Osteoblast (primary cell): ENCODE measurements around the gene OR1J4. TPM values are rescaled to one million over a fixed set of nuclear protein-coding genes. Genes with fewer than 3 reads are reported as not detected.

Experiments used
- DNase-seq: peaks from one replicate; pipeline ENCODE4 v3.0.0; 2011; ENCODE audit warnings: low spot score, mixed read lengths; ENCODE audit not compliant: insufficient read length; ENCODE audit errors: missing footprints
- H2AFZ ChIP-seq: 2 replicates; pipeline ENCODE4 v1.6.0; 2011; ENCODE audit warnings: mild to moderate bottlenecking, low read length
- H3K27ac ChIP-seq: 2 replicates; pipeline ENCODE4 v1.5.1; 2011; ENCODE audit warnings: mild to moderate bottlenecking, low read depth, low read length, moderate library complexity
- H3K27me3 ChIP-seq: 2 replicates; pipeline ENCODE4 v1.6.0; 2012; ENCODE audit warnings: mild to moderate bottlenecking, control low read depth, inconsistent platforms, low read length, moderate library complexity; ENCODE audit not compliant: insufficient read depth
- H3K36me3 ChIP-seq: 2 replicates; pipeline ENCODE4 v1.5.1; 2011; ENCODE audit warnings: mild to moderate bottlenecking, low read length, control low read depth, moderate library complexity; ENCODE audit not compliant: insufficient read depth
- H3K4me1 ChIP-seq: 2 replicates; pipeline ENCODE4 v1.5.1; 2011; ENCODE audit warnings: mild to moderate bottlenecking, low read length, control low read depth, moderate library complexity; ENCODE audit not compliant: insufficient read depth
- H3K4me2 ChIP-seq: 2 replicates; pipeline ENCODE4 v1.6.0; 2011; ENCODE audit warnings: mild to moderate bottlenecking, low read length; ENCODE audit not compliant: insufficient read depth
- H3K4me3 ChIP-seq: fragments of 200-600 bp; sonication (generic); 3 replicates; pipeline ENCODE4 v1.5.1; 2012; ENCODE audit warnings: mild to moderate bottlenecking, low read length, inconsistent platforms; ENCODE audit not compliant: insufficient read depth
- H3K79me2 ChIP-seq: 2 replicates; pipeline ENCODE4 v1.6.0; 2012; ENCODE audit warnings: mild to moderate bottlenecking, low read length, control low read depth, inconsistent platforms; ENCODE audit not compliant: insufficient read depth
- H3K9me3 ChIP-seq: 2 replicates; pipeline ENCODE4 v1.5.1; 2011; ENCODE audit warnings: low read depth, low read length, control low read depth
- H4K20me1 ChIP-seq: 2 replicates; pipeline ENCODE4 v1.6.0; 2012; ENCODE audit warnings: mild to moderate bottlenecking, low read length, control low read depth; ENCODE audit not compliant: insufficient read depth
- CTCF ChIP-seq: IDR thresholded peaks from 2 replicates; pipeline ENCODE4 v1.5.1; 2011; ENCODE audit warnings: mild to moderate bottlenecking, low read depth, low read length, moderate library complexity; ENCODE audit errors: extremely low read depth
- total RNA-seq: library from RNA; depleted of rRNA; stranded (reverse); fragments of >200 nt; gene quantifications from 2 replicates; pipeline ENCODE4 v1.2.3, GENCODE V29; 2012

The OR1J4 gene
- total RNA-seq, 1 donor, result not detected

- TF ChIP-seq CTCF, result no peak
- Histone ChIP-seq H3K27ac (no peak within 1 kb of the TSS), H2AFZ (no peak within 1 kb of the TSS), H3K9me3 (no peaks in the 10 kb centered on the region), H3K4me1 (no peaks in the 10 kb centered on the region), H3K36me3 (no peaks in the 10 kb centered on the region), H3K4me2 (no peak within 1 kb of the TSS), H3K79me2 (no peaks in the 10 kb centered on the region), H3K27me3 (peaks cover 12% of the 10 kb centered on the region), H3K4me3 (no peak within 1 kb of the TSS), H4K20me1 (no peaks in the 10 kb centered on the region)
- no peak for DNase-seq
Measured at GRCh38 chr9:122477826-122478225, 41.1 kb upstream of the OR1J4 start, which contains the start of gene OR1J1. Gene OR1J1 (minus strand): TSS chr9:122477926. CDS start chr9:122477926, 0 bp downstream.

- Histone ChIP-seq H3K36me3 (no peaks in the 10 kb centered on the region), H3K4me2 (no peak overlapping the region), H3K4me3 (no peak overlapping the region), H3K79me2 (no peaks in the 10 kb centered on the region), H2AFZ (no peak overlapping the region), H3K9me3 (no peaks in the 10 kb centered on the region), H4K20me1 (no peaks in the 10 kb centered on the region), H3K27me3 (peaks cover 9% of the 10 kb centered on the region), H3K4me1 (no peaks in the 10 kb centered on the region), H3K27ac (no peak overlapping the region)
- no peak for TF ChIP-seq CTCF
- DNase-seq, result no peak
Measured at GRCh38 chr9:122479062-122479461, 39.9 kb upstream of the OR1J4 start.

GRCh38 chr9:122498883-122499288 lies 20.1 kb upstream of the OR1J4 start:
- H2AFZ ChIP-seq, result no peak overlapping the region
- H4K20me1 ChIP-seq, result no peaks in the 10 kb centered on the region
- no peaks in the 10 kb centered on the region for H3K4me1 ChIP-seq
- H3K27me3 ChIP-seq, result no peaks in the 10 kb centered on the region
- no peaks in the 10 kb centered on the region for H3K9me3 ChIP-seq
- H3K36me3 ChIP-seq, result no peaks in the 10 kb centered on the region
- DNase-seq, result peak; percentile 41
- peak; percentile 80 for TF ChIP-seq CTCF
- H3K27ac ChIP-seq, result no peak overlapping the region
- H3K4me2 ChIP-seq, result no peak overlapping the region
- H3K79me2 ChIP-seq, result no peaks in the 10 kb centered on the region
- H3K4me3 ChIP-seq, result no peak overlapping the region

GRCh38 chr9:122506964-122507363 lies 12.0 kb upstream of the OR1J4 start:
- Histone ChIP-seq H3K4me1 (no peaks in the 10 kb centered on the region), H3K27me3 (no peaks in the 10 kb centered on the region), H3K79me2 (no peaks in the 10 kb centered on the region), H4K20me1 (no peaks in the 10 kb centered on the region), H3K27ac (no peak overlapping the region), H3K4me2 (no peak overlapping the region), H3K36me3 (no peaks in the 10 kb centered on the region), H3K9me3 (no peaks in the 10 kb centered on the region), H3K4me3 (no peak overlapping the region), H2AFZ (no peak overlapping the region)
- DNase-seq, result no peak
- TF ChIP-seq CTCF, result no peak
